Mammary epithelial cell (primary cell): ENCODE data around the gene ITGB1BP1.

Source experiments
- CTCF ChIP-seq, 2 donors: IDR thresholded peaks in 1 of 2; conservative IDR thresholded peaks in 1 of 2; 2 replicates each; pipeline ENCODE4 v1.5.1; 2011 to 2012; ENCODE audit warnings: inconsistent platforms in 2 of 2, low read length in 2 of 2, mild to moderate bottlenecking in 2 of 2, control low read depth in 1 of 2, low read depth in 1 of 2; ENCODE audit not compliant: insufficient read depth in 1 of 2; ENCODE audit errors: extremely low read depth in 1 of 2
- EZH2 ChIP-seq: IDR thresholded peaks from 2 replicates; pipeline ENCODE4 v1.6.1; 2012; ENCODE audit warnings: low read length, inconsistent platforms, borderline replicate concordance

DNA sequence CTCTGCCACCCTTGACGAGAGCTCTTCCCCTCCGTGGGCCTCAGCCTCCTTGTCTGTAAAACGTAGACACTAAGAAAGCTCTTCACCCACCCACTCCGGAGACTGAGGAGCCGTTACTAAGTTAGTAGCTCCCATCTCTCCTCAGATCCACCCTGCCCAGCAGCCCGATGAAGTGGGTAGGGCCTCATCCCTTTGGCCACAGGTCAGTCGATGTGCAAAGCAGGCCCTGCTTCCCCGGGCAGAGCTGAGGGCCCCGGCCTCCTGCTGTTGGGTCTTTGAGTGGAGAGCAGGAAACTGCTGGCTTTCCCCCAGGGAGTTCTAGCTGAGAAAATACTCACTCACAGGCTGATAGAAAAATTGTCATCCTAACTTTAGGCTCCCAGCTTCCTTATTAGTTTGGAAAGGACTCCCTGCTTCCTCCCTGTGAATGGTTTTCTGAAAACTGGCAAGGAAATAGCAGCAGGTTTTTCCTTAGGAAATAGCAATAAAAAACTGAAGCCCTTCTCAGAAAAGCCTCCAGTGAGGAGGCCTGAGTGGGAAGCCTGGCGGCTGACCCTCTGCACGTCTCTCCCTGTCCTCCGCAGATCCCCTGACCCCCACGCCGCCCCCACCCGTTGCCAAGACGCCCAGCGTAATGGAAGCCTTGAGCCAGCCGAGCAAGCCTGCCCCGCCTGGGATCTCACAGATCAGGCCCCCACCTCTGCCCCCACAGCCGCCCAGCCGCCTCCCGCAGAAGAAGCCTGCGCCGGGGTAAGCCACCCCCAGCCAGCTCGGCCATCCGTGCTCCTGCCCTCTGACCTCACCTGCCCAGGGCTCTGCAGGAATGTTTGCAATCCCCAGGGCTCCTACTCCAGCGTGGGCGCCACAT, 30.2 kb downstream of the ITGB1BP1 start:
- TF ChIP-seq CTCF (conservative IDR thresholded peaks at IDR 0.05 in 1 of 2, IDR thresholded peaks at IDR 0.05 in 1 of 2; ENCODE audit: extremely low read depth in 1 of 2, insufficient read depth in 1 of 2, low read depth in 1 of 2, low read length in 2 of 2) (no peak), EZH2 (no peak)
